NT2/D1 (cell line): ENCODE measurements around the gene KRT17.

Experiments
- SUZ12 ChIP-seq: IDR thresholded peaks from 2 replicates; pipeline ENCODE4 v1.6.1; 2011; ENCODE audit not compliant: insufficient read length, insufficient read depth; ENCODE audit errors: extremely low read depth
- YY1 ChIP-seq: IDR thresholded peaks from 2 replicates; pipeline ENCODE4 v1.6.1; 2011; ENCODE audit not compliant: insufficient read length, insufficient read depth
- ZNF274 ChIP-seq: IDR thresholded peaks from 2 replicates; pipeline ENCODE4 v1.6.1; 2011; ENCODE audit warnings: mild to moderate bottlenecking, low read depth, low read length

GRCh38 chr17:41666237-41666641 lies 41.9 kb upstream of the KRT17 start:
- TF ChIP-seq ZNF274 = no peak
- no peak for TF ChIP-seq SUZ12
- TF ChIP-seq YY1 = no peak
